ENCODE measurements around the gene FGF11. TPM values are rescaled to one million over a fixed set of nuclear protein-coding genes. Genes with fewer than 3 reads are reported as not detected.

Gene FGF11
- total RNA-seq, 1 donor from 2014 or later = 3.5 TPM

DNA sequence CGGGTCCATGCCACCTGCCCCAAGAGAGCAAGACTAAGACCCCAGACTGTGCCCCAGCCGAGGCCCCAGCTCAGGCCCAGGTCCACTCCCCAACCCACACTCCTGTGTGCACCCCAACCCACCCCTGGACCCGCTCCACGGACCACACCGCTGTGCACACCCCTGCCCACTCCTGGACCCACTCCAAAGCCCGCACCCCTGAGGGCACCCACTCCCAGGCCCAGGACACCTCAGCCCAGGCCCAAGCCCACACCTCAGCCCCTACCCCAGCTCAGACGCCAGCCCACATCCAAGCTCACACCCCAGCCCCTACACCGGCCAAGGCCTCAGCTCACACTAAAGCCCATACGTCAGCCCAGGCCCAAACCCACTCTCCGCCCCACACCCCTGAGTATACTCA, 9.6 kb upstream of the FGF11 start:
- no peak for DNase-seq (ENCODE audit: low spot score)

DNA sequence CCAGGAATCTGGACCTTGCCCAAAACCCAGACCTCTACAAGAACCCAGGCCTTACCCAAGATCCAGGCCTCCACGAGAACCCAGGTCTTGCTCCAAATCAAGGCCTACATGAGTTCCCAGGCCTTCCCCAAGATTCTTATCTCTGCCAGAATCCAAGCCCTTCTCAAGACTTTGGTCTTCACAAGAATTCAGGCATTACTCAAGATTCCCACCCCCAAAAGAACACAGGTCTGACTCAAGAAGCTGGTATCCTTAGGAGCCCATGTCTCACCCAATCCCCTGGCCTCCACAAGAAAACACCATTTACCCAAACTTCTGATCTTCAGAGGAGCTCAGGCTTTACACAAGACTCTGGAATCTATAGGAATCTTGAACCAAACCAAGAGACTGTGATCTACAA, 8.1 kb upstream of the FGF11 start:
- no peak for DNase-seq (ENCODE audit: low spot score)

DNA sequence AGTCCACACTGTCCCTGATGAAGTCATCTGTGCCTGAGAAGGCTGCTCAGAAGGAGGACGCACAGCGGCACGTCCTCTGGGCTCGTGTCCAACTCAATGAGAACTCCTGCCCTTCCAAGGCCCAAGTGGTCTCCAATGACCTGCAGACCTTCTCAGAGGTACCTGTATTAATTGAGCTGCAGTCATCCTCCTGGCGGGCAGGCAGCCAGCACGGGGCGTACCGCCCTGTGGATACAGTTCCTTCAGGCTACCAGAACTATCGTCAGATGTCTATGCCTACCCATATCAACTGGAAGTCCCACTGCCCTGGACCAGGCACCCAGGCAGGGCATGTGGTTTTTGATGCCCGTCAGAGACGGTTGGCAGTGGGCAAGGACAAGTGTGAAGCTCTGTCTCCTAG, 7.0 kb upstream of the FGF11 start:
- no peak for DNase-seq (ENCODE audit: low spot score)

DNA sequence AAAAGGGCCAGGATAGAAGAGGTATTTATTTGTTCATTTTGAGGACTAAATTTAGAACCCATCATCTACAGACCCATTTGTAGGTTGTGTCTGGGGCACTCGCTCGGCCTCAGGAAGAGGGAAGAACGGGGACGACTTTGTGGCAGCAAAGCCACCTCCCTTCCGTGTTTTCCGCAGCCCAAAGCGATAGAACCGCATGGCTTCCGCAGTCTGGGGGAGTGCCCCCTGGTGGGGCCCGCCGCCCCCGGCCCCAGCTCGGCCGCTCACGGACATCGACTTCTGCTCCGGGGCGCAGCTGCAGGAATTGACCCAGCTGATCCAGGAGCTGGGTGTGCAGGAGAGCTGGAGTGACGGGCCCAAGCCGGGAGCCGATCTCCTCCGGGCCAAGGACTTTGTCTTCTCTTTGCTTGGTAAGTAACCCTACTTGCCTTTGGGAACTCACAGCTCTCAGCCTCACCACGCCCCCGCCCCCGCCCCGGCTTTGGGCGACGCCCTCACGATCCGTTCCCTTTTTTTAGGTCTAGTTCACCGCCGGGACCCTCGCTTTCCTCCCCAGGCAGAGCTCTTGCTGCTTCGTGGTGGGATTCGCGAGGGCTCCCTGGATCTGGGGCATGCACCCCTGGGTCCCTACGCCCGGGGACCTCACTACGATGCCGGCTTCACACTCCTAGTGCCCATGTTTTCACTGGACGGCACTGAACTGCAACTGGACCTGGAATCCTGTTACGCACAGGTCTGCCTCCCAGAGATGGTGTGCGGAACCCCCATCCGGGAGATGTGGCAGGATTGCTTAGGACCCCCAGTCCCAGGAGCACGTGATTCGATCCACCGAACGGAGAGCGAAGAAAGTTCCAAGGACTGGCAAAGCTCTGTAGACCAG, 3.4 kb upstream of the FGF11 start:
- DNase-seq (ENCODE audit: low spot score) = peak; percentile 67

DNA sequence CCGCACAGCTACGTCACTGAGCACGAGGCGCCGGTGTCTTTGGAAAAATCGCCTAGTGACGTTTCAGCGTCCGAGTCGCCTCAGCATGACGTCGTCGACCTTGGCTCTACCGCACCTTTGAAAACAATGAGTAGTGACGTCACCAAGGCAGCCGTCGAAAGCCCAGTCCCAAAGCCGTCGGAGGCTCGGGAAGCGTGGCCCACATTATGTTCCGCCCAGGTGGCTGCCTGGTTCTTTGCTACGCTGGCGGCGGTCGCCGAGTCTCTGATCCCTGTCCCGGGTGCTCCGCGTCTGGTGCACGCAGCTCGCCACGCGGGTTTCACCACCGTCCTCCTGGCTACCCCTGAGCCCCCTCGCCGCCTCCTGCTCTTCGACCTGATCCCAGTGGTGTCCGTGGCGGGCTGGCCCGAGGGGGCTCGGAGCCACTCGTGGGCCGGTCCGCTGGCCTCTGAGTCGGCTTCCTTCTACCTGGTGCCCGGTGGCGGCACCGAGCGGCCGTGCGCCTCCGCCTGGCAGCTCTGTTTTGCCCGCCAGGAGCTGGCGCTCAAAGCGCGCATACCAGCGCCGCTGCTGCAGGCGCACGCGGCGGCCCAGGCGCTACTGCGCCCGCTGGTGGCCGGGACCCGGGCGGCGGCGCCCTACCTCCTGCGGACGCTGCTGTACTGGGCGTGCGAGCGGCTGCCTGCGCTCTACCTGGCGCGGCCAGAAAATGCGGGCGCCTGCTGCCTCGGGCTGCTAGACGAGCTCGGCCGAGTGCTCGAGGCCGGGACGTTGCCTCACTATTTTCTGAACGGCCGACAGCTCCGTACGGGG, 2.5 kb upstream of the FGF11 start:
- DNase-seq (ENCODE audit: low spot score) = peak; percentile 82

DNA sequence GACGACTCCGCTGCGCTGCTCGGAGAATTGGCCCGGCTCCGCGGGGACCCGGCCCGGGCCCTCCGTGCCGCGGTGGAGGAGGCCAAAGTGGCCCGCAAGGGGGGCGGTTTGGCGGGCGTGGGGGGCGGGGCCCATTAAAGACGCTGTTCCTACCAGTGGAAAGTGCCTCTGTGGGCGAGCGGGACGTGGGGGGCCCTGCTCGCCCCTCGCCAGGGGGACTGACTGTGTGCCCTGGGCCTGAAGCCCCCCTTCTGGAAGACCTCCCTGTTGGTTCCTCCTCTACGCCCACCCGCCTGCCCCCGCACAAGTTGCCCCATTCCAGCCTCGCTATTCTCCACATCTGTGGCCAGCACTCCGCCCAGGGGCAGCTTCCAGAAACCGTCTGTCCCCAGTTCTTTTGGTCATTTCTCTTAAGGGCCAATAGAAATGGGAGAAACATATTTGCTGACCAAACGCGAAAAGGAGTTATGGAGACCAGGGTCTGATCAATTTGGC, 1.9 kb upstream of the FGF11 start:
- no peak for DNase-seq (ENCODE audit: low spot score)

DNA sequence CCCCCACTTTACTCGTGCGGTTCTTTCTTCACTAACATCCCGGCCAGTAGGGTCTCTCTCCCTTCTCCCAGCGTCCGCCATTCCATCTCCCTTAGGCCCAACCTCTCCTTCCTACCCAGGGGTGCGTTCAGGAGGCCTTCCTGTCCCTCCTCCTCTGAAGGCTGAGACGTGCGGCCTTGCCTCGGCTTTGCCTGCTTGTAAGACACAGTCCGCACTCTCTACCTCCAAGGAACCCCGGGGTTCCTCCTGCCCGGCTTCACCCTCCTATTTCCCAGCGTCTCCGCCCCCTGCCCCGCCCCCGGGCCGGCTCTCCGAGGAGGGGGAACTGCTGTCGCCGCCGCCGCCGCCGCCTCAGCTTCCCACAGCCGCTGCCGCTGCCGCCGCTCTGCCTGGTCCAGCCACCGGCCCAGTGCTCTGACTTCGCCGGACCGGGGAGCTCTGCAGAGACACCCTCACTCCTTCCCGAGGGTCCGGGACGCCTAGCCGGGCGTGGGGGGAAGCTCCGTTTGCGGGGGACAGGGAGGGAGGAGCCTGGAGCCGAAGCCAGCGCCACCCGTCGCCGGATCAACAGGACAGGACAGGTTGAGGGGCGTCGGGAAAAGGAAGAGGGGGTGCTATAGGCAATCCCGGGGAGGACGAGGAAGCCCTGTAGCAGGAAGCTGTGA, 1.2 kb upstream of the FGF11 start:
- DNase-seq (ENCODE audit: low spot score) = peak; percentile 69

DNA sequence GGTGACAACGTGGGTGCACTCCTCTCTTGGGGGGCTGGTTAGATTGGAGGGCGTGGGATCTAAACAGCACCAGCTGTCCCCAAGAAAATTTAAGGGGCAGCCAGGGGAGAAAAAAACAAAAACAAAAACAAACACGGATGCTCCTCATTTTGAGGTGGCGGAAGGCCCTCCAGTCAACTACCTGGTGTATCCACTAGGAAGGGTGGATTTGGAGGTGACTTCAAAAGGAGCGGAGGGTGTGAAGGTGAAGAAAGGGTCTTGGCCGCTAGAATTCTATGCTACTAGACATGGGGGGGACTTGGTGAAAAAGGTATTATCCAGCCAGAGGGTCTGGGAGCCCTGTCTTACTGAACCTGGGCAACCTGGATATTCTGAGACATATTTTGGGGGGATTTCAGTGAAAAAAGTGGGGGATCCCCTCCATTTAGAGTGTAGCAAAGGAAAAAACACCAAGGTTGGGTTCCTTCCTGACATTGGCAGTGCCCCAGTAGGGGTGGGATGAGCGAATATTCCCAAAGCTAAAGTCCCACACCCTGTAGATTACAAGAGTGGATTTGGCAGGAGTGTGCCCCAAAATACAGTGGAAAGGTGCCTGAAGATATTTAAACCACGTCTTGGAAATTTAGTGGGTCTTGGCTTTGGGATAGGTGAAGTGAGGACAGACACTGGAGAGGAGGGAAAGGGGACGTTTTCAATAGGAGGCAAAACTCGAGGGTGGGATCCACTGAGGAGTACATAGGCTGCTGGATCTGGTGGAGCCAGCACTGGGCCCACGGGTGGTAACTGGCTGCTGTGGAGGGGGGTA, 454 bp upstream of the FGF11 start:
- DNase-seq (ENCODE audit: low spot score) = no peak

DNA sequence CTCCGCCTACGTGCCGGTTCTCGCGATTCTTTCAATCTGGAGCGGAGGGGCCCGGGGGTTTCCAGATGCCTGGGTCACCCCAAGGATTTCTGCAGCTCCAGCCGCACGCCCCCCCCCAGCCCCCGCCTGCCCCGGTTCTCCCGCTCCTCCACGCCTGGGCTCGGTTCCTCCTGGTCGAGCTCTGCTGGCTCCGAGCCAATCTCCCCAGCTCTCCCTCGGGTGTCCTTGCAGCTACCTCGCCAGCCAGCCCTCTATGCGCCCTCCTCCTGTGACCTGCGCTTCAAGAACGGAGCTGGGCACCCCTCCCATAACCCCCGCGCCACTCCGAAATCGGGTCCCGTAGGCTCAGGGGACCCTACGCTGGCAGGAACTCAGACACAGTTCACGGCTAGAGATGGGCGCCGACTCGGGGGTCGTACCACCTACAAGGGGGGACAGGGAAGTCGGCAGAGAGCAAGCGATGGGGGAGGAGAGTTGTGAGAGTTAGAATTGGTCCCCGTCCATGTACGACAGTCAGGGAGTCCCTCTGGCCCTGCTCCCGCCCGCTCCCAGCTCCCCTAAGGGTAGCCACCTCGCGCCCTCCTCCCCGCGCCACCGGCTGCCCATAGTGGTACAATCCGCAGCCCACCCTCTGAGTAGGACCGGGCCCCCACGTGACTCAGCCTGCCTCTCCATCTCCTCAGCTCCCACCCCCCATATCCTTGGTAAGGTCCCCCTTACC, 961 bp downstream of the FGF11 start:
- DNase-seq (ENCODE audit: low spot score) = peak; percentile 65

DNA sequence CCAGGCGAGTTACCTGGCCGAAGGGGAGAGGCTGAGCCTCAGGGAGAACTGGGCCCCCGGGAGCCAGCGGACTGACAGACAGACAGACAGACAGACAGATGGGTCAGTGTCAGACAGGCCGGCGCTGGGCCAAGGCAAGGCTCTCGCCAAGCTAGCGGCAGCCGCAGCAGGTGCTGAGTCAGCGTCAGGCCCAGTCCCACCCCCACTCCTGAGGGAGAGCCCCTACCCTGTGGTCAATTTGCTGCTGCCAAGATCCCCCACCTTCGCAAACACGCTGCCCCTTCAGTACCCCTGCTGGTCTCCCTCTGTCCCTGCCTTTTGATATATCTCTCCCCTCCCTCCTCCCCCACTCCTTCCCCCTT, 1.5 kb downstream of the FGF11 start:
- no peak for DNase-seq (ENCODE audit: low spot score)

DNA sequence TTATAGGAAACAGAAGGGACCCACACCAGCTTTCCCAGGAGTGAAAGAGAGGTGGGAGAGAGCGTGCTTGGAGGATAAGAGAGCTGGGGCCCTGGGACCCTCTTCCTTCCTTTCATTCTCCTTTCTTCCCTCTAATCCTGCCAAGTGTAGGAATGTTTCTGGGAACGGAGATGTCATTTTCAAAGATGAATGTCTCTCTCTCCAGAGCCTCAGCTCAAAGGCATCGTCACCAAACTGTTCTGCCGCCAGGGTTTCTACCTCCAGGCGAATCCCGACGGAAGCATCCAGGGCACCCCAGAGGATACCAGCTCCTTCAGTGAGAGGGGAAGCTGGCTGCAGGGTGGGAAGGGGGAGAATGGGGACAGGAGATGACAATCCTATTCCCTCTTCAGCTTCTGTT, 2.0 kb downstream of the FGF11 start:
- no peak for DNase-seq (ENCODE audit: low spot score)

DNA sequence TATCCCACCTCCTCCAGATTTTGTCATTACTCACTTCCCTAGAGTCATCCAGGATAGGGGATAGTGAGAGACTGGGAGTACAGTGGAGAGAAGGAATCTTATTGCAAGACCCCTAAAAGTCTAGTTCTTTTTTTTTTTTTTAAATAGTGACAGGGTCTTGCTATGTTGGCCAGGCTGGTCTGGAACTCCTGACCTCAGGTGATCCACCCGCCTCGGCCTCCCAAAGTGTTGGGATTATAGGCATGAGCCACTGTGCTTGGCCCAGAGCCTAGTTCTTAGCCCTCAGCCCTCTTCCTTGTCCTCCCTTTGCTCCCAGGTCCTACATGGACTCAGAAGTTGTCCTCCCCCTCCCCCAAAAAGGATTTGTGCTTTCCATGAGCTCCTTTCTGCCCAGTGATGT, 2.8 kb downstream of the FGF11 start:
- no peak for DNase-seq (ENCODE audit: low spot score)

DNA sequence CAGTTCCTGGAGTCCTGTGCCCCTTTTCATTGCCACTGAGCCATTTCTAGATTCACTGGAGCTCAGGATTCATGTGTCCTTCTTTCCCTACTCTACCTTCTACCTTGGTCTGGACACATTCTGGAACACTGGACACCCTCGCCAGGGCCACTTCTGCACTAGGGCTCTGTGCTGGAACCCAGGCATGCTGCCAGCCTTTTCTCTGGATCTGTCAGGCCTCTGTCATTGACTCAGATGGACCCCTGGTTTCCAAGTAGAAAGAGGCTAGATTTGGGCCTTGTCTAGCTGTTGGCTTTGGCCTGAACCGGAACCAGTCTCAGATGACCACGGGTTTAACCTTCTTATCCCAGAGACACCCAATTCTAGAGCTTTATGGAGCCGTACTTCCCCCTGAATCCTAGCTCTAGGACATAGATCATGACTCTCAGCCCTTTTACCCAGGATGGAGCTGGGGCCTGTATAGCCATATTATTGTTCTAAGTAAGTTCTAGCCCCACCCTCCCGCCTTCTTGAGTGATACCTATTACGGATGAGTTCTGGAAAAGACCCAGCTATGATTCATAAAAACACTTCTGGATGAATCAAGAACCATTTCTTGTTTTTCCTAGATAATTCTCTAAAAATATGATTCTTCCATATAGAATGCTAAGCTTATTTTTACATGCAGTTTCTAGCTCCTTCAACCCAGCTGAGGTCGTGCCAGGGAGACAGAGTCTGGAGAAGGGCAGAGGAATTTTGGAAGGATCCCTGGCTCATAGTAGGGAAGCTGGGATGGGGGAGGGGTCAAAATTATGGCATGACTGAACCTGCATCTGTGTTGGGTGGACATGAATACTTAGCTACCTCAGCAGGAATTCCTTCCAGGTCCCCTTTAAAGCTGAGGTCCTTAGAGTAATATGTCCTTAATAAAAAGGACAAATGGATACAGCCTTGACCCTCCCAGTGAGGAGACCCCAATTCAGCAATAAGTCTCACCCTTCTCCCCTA, 4.5 kb downstream of the FGF11 start:
- DNase-seq (ENCODE audit: low spot score) = no peak

DNA sequence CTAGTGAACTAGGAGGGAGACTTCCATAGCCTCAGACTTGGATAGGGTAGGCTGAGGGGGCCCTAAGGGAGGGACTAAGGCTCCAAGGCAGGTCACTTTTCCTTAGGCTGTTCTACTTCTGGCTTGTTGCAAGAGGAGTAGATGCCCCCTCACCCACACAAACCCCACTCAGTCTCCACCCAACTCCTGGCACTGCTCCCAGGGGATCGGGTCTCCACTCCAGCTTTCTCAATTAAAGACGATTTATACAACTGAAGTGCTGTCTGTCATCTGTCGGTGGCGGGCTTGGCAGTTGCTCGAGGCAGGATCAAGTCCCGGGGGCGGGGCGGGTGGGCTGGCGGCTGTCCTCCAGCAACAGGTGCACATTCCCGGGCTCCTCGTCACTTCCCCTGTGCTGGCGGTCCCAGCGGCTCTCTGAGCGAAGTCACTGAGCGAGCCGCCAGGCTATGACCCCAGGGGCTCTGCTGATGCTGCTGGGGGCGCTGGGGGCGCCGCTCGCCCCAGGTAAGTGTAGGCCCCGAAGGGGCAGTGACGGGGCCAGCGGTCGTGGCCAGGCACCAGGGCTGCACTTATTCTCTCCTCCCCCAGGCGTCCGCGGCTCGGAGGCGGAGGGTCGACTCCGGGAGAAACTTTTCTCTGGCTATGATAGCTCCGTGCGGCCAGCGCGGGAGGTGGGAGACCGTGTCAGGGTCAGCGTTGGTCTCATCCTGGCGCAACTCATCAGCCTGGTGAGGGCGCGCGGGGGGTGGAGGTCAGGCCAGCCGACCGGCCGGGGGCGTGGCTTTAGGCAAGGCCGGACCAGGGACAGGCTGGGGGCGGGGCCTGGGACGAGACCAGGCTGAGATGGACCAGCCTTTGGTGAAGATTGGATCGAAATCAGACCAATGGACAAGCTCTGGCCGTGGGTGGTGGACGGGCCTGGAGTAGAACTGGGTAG, 5.6 kb downstream of the FGF11 start, which contains the start of gene CHRNB1:
Gene CHRNB1 (plus strand): TSS at position 380 of the 937 bp plus-strand sequence. CDS start 67 bp downstream, at position 447.
- peak; percentile 60 for DNase-seq (ENCODE audit: low spot score)

DNA sequence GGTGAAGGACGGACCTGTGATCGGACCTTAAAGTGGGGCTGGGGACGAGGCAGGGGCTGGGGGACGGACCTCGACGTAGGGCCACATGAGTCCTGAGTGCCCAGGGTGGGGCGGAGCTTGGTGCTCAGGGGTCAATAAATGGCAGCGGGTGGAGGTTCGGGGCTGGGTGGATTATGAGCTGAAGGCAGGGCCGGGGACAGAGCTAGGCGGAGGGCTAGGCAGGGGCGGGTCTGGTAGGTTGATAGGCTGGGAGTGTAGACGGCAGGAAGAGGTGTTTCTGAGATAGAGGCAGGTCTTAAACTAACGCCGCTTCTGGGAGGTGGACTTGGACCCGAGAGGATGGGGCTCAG, 6.3 kb downstream of the FGF11 start:
- no peak for DNase-seq (ENCODE audit: low spot score)

DNA sequence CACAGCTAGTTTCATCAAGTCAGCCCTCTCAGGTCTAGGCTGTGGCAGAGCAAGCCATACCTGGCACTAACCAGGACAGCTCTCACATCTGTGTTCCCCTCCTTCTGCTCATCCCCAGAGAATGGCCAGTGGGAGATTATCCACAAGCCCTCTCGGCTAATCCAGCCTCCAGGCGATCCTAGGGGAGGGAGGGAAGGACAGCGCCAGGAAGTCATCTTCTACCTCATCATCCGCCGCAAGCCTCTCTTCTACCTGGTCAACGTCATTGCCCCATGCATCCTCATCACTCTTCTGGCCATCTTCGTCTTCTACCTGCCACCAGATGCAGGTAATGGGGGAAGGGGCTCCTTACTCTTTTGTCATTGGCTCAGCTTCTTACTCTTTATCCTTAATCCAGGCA, 9.1 kb downstream of the FGF11 start:
- DNase-seq (ENCODE audit: low spot score) = no peak

DNA sequence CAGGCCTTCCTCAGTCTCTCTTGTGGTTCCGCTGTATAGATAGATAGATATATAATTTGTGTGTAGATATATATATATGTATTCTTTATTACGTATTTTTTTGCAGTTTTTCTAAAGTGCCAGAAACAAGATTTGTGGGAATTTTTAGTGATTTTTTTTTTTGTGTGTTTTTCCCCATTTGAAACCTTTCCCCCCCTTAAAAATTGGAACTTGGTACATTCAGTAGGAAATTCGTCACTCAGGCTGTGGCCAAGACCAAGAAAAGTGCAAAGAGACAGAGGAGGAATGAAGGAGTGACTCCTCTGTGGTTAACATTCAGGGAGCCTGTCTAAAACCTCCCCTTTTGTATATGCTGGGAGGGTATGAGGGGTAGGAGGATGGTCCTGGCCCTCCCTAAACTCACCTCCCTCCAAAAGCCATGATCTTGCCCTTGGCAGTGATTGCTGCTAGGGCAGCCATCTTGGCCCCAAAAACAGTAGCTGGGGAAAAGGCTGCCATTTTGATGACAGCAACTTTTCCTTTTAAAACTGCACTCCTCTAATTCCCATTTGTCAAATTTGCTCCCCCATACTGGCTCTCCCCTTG, 20.7 kb downstream of the FGF11 start:
- DNase-seq (ENCODE audit: low spot score) = no peak

All from ureter (tissue), 1 donor.